ENCODE results near the gene LTA4H.

GRCh38 chr12:95963096-95963495 lies 72.3 kb downstream of the LTA4H start:
- TF ChIP-seq CTCF (IDR thresholded peaks at IDR 0.05 in 4 of 5, conservative IDR thresholded peaks at IDR 0.05 in 1 of 5), result no peak
- no peak for TF ChIP-seq POLR2A (IDR thresholded peaks at IDR 0.05)

Measured in gastrocnemius medialis (tissue), 4 donors.